ENCODE results near the gene TBC1D4.

Gene TBC1D4

GRCh38 chr13:75447493-75447892 lies 34.5 kb downstream of the TBC1D4 start:
- no peak for DNase-seq

DNA sequence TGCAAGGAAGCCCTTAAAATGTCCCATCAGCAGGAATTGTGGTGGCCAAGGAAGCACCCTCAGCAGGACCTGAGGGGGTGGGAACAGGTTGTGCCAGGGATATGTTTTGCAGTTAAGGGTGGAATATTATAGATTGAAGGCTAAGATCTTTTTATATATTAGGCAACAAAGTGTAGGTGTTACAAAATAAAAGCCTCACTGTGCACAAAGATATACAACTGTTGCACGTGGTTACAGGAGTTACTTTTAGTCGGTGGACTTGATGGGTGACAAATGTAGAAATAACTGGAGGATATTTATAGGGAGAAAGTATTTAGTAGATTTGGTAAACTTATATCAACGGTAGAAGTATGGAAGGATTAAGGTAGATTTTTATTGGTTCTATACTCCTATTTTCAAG lies 35.1 kb downstream of the TBC1D4 start:
- no peak for DNase-seq

GRCh38 chr13:75445717-75446499 lies 36.1 kb downstream of the TBC1D4 start:
- DNase-seq, result no peak

GRCh38 chr13:75444016-75444415 lies 38.0 kb downstream of the TBC1D4 start:
- no peak for DNase-seq

- DNase-seq, result no peak
Measured at GRCh38 chr13:75443356-75443958, 38.5 kb downstream of the TBC1D4 start.

- DNase-seq, result no peak
Measured at GRCh38 chr13:75442736-75443234, 39.2 kb downstream of the TBC1D4 start.

GRCh38 chr13:75440100-75440499 lies 41.9 kb downstream of the TBC1D4 start:
- peak; percentile 84 for DNase-seq

- peak; percentile 61 for DNase-seq
Measured at GRCh38 chr13:75437582-75438318, 44.2 kb downstream of the TBC1D4 start.

- DNase-seq, result peak; percentile 36
Measured at GRCh38 chr13:75434126-75434525, 47.8 kb downstream of the TBC1D4 start.

GRCh38 chr13:75432811-75433244 lies 49.1 kb downstream of the TBC1D4 start:
- DNase-seq, result no peak

DNA sequence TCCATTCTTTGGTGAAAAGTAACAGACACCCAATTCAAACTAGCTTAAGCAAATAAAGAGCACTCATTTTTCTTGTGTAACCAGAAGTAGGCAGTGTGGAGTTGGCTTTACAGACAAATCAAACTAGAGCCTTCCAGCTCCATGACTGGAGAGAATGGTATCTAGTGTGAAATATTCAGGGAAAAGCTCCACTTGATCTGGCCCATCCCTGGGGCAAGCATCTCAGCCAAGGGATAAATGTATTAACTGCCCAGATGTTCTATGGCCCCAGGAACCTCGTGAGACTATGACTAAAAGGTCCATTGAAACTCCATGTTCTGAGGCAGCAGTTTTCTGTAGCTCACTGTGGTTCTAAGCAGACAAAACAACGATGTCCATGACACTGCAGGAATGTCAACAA lies 49.9 kb downstream of the TBC1D4 start:
- no peak for DNase-seq

DNA sequence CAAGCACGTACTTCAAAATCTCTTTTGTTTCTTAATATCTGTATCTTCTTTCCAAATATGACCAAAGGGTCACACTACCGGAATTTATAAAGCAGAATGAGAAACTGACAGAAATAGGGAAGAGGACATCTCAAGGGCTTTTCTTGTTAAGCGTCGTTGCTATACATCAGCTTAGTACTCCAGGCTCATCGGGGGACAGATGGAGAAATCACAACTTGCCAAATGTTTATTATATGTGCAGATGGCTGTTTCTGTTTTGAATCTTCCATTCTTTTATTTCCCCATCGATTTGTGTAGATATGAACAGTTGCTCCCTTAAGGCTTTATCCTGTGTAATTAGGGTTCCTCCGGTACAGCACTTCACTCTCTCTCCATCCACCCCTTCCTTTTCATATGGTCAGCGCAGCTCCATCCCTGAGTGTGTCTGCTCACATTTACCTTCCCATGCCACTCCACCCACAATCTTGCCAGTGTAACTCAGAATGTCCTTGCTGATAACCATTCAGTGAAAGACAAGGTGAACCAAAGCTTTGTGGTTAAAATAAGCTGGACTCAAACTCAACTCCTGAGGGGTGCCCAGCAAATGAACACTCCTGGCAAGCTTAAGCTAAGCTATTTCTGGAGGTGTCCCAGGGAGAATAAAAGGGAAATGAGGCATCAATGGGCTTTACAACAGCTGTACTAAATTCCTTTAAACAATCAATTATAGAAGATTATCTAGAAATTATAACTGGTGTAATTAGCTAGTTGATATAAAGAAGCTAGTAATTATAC lies 51.3 kb downstream of the TBC1D4 start:
- DNase-seq, result no peak

DNA sequence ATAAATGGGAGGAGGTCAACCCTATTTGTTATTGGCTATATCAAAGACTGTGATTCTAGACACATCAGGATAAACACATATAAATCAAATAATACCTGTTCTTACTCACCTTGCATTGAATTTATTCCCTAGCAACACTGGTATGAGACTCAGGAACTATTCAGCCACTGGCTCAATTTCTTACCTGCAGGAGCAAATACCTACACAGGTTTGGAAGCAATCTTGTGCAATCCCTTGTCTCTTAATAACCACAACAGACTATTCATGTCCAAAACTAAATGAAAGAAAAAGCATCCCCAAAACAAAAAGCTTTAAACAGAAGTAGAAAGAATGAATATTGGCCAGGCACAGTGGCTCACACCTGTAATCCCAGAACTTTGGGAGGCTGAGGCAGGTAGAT lies 55.5 kb downstream of the TBC1D4 start:
- no peak for DNase-seq

DNA sequence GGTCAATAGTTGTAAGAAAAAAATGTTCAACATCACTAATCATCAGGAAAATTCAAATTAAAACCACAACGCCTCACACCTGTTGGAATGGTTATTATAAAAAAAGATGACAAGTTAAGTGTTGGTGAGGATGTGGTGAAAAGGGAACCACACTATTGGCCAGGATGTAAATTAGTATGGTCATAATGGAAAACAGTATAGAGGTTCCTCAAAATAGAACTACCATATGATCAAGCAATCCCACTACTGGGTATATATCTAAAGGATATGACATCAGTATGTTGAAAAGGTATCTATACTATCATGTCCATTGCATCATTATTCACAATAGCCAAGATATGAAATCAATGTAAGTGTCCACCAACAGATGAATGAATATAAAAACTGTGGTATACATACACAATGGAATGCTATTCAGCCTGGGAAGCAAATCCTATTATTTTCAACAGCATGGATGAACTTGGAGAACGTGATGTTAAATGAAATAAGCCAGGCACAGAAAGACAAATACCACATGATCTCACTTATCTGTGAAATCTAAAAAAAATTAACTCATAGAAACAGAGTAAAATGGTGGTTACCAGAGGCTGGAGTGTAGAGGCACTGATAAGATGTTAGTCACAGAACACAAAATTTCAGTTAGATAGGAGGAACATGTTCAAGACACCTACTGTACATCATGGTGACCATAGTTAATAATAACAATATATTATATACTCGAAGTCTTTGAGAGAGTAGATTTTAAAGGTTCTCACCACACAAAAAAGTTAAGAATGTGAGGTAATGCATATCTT lies 56.6 kb downstream of the TBC1D4 start:
- peak; percentile 67 for DNase-seq

GRCh38 chr13:75423946-75424345 lies 58.0 kb downstream of the TBC1D4 start:
- no peak for DNase-seq

DNA sequence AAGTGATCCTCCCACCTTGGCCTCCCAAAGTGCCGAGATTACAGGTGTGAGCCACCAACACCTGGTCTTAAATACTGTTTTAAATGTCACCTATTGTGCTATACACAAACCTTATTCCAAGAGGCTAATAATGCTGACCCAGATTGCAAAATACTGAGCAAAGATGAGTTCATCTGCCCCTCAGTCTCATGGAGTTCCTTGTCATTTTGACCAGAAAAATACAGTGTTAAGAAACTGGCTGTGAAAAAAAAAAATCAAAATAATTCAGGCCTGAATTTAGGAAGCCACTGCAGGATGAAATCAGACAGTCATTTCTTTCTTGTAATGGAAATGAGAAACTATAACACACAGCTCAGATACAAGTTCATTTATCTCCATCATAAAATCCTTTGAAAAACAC lies 59.9 kb downstream of the TBC1D4 start:
- no peak for DNase-seq

GRCh38 chr13:75421133-75421532 lies 60.8 kb downstream of the TBC1D4 start:
- DNase-seq, result no peak

GRCh38 chr13:75419656-75420055 lies 62.3 kb downstream of the TBC1D4 start:
- DNase-seq, result no peak

DNA sequence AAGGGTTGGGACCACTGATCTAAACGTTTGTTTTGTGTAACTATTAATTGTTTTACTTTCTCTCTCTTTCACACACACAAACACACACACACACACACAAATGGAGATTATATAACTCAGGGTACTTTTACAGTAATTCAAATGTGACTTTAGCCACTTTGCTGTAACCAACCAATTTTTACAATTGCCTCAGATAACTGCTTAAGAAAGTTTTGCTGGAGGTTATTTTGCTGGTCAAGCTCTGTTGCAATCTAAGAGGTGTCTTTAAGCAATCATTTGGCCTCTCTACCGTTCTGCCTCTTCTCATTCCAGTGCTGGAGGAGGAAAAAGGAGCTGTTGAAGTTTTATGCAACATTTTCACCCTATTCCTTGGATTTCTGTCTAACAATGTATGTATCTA lies 63.0 kb downstream of the TBC1D4 start:
- no peak for DNase-seq

DNA sequence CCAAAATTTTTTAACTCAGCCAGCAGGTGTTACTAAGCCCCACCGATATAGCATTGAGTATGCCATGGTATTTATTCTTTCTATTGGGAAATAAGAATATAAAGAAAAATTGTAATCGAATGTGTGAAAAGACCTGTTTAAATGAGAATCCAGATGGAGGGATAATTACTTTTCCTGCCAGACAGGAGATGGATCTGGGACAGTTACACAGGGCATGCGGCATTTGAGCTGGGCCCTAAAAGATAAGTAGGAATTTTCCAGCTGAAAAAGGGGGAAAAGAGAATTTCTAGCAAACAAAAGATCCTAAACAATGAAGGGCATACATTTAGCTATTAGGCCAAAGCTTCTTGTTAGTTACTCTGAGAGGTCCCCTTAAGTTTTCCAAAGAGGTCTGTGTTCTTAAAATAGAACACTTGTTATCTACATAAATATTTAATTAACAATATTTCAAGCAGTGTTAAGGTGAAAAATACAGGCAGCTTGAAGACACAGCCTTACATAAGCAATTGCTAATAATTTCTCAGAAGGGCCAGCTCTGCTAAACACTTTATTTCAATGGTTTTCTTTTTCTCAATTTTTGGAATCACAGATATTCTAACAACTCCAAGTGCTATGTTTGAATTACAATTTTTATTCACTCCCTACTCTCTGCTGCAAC lies 63.7 kb downstream of the TBC1D4 start:
- no peak for DNase-seq

DNA sequence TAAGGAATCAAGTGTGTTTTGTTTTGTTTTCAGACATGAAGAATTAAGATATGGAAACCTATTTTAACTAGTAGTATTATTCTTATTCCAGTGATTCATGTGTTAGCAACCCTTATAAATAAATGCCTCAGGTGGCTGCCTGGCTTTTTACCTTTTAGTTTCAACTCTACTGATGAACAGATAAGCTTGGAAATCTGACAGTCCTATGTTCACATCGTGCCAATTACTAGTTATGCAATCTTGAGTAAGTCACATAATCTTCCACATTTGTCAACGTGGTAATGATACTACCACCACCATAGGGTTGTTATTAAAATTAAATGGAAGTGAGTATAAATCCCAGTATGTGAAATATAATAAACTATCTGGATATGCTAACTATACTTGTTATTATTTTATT lies 64.3 kb downstream of the TBC1D4 start:
- no peak for DNase-seq

DNA sequence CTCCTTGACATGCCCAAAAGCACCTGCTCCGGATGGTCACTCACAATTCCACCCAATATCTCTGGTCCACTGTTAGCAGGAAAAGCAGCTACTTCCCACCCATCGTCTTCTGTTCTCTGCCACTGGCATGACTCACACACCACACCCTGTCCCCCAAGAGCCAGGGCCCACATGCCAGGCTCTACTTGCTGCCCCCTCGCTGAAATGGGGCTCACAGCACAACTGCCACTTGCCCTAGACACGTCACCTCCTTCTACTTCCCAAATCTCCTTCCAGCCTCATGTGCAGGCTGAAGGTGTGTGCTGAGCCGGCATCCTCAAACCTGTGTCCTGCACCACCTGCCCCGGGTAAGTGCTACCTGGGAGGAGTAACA lies 65.0 kb downstream of the TBC1D4 start:
- peak; percentile 57 for DNase-seq

All from hematopoietic multipotent progenitor cell treated with erythropoietin and hydrocortisone succinate and interleukin-3 and kit ligand, for 8 days (in vitro differentiated cells).